ENCODE measurements around the gene LSAMP. TPM values are rescaled to one million over a fixed set of nuclear protein-coding genes. Genes with fewer than 3 reads are reported as not detected.

Gene LSAMP
- total RNA-seq, 1 experiment from 2014 or later: 0.90 TPM

- peaks cover 4 to 5% of the 10 kb centered on the region in 2 experiments; a peak in 3 of 4 replicates for H3K4me1 Mint-ChIP-seq
- Histone ChIP-seq H3K14ac (ENCODE audit: insufficient read depth, low read length) (no peak overlapping the region), H2AFZ (ENCODE audit: low read length) (no peak overlapping the region), H3K56ac (ENCODE audit: insufficient read length, low read depth, low read length) (no peak overlapping the region), H3K23me2 (ENCODE audit: insufficient read length, low read depth, low read length, poor library complexity, severe bottlenecking) (no peaks in the 10 kb centered on the region), H2BK12ac (ENCODE audit: insufficient read length, low read depth, low read length) (no peak overlapping the region), H2BK20ac (ENCODE audit: low read depth, low read length, poor library complexity, severe bottlenecking) (no peak overlapping the region), H3K9ac (ENCODE audit: extremely low read depth, insufficient read length, low read length) (no peak overlapping the region), H4K20me1 (ENCODE audit: control insufficient read depth, insufficient read depth, insufficient read length) (no peaks in the 10 kb centered on the region), H3T11ph (ENCODE audit: low read length) (no peak overlapping the region), H2AK5ac (ENCODE audit: insufficient read length, low read length) (no peak overlapping the region), H2BK5ac (ENCODE audit: insufficient read length, low read length) (no peak overlapping the region), H3K9me3 (ENCODE audit: control insufficient read depth, low read depth, low read length) (no peaks in the 10 kb centered on the region), H3K4me1 (ENCODE audit: insufficient read depth, low read length) (no peaks in the 10 kb centered on the region; the same call in 1 of the 2 replicates), H3K4ac (ENCODE audit: low read depth, low read length) (no peak overlapping the region), H4K5ac (ENCODE audit: insufficient read length, low read depth, low read length) (no peak overlapping the region), H3K27me3 (ENCODE audit: insufficient read depth, low read length) (no peaks in the 10 kb centered on the region), H4K8ac (replicated peaks; ENCODE audit: insufficient read length, low read depth, low read length) (no peak overlapping the region), H3K79me2 (ENCODE audit: insufficient read depth, low read length) (no peaks in the 10 kb centered on the region), H2BK120ac (ENCODE audit: low read depth, low read length, poor library complexity, severe bottlenecking) (no peak overlapping the region), H4K91ac (ENCODE audit: insufficient read length, low read depth, low read length) (no peak overlapping the region), H3K27ac (ENCODE audit: insufficient read length, low read depth, low read length) (no peak overlapping the region), H3K23ac (ENCODE audit: insufficient read length, low read depth, low read length) (no peak overlapping the region), H2BK15ac (ENCODE audit: low read depth, low read length) (no peak overlapping the region), H3K18ac (ENCODE audit: insufficient read length, low read depth, low read length) (no peak overlapping the region), H3K4me2 (ENCODE audit: insufficient read depth, insufficient read length, low read length) (no peak overlapping the region), H3K79me1 (ENCODE audit: insufficient read depth, low read depth, low read length, poor library complexity, severe bottlenecking) (no peaks in the 10 kb centered on the region)
- H3K9me3 Mint-ChIP-seq: no peaks in the 10 kb centered on the region; a peak in 1 of 5 replicates
- H3K27ac Mint-ChIP-seq: no peak overlapping the region
- WGBS (ENCODE audit: extremely low coverage, insufficient read length, low lambda C conversion rate): no CpG with 5 or more reads among the region's 3 CpGs
- no peaks in the 10 kb centered on the region for H3K36me3 Mint-ChIP-seq (ENCODE audit: insufficient read depth in 1 of 3, low read depth in 3 of 3)
- DNase-seq: no peak
- no peaks in the 10 kb centered on the region for H3K27me3 Mint-ChIP-seq (ENCODE audit: low read depth)
- H3K4me3 Mint-ChIP-seq: no peak overlapping the region
- TF ChIP-seq CTCF (conservative IDR thresholded peaks at IDR 0.05): no peak
These were observed 203.6 kb downstream of the LSAMP start for GRCh38 chr3:116241677-116242076.
